Caco-2 (cell line): ENCODE measurements around the gene GALR3. TPM values are rescaled to one million over a fixed set of nuclear protein-coding genes. Genes with fewer than 3 reads are reported as not detected.

Source experiments
- Bru-seq: library from RNA; stranded (reverse); fragments of 400-500 nt; gene quantifications from one replicate; lab custom pipeline; 2021; lab: Mats Ljungman, UMichigan
- BruChase-seq, 2 experiments: library from RNA; stranded (reverse); fragments of 400-500 nt; gene quantifications; one replicate each; lab custom pipeline; 2021; lab: Mats Ljungman, UMichigan
- BruUV-seq: library from RNA; stranded (reverse); fragments of 400-500 nt; replicated peaks from 2 replicates; lab custom pipeline; 2021; lab: Mats Ljungman, UMichigan
- CTCF ChIA-PET: fragments of 300-600 bp; sonication (Branson Sonifier 250); formaldehyde crosslinking; loops from one replicate; lab custom pipeline; 2022; ENCODE audit warnings: antibody characterized with exemption; lab: Charles Lee
- POLR2A ChIA-PET: fragments of 300-600 bp; sonication (Branson Sonifier 250); formaldehyde crosslinking; loops from one replicate; lab custom pipeline; 2022; ENCODE audit warnings: antibody characterized with exemption; lab: Charles Lee
- DNase-seq, 2 experiments: peaks; one replicate each; pipeline versions ENCODE4 v3.0.0 to v3.0.0-alpha.2; 2020 to 2022
- H3K27me3 ChIP-seq: replicated peaks from 2 replicates; pipeline ENCODE4 v1.6.0; 2011; ENCODE audit warnings: low read length; ENCODE audit not compliant: control insufficient read depth, insufficient read depth
- H3K36me3 ChIP-seq: 2 replicates; pipeline ENCODE4 v1.5.1; 2011; ENCODE audit warnings: low read length; ENCODE audit not compliant: control insufficient read depth, insufficient read depth
- H3K4me1 ChIP-seq: fragments of 250-450 bp; sonication (Bioruptor Pico); 2 replicates; pipeline ENCODE4 v1.5.1; 2020; ENCODE audit warnings: mild to moderate bottlenecking
- H3K4me3 ChIP-seq: 2 replicates; pipeline ENCODE4 v1.5.1; 2011; ENCODE audit warnings: low read depth, mild to moderate bottlenecking, control low read depth, low read length
- H3K9me3 ChIP-seq: fragments of 250-450 bp; sonication (Bioruptor Pico); 2 replicates; pipeline ENCODE4 v1.5.1; 2020; ENCODE audit warnings: mild to moderate bottlenecking, moderate library complexity
- H3K27ac Mint-ChIP-seq: one replicate; pipeline ENCODE4 v1.8.0; 2022; ENCODE audit warnings: mixed read lengths; ENCODE audit not compliant: unreplicated experiment
- H3K27me3 Mint-ChIP-seq: one replicate; pipeline ENCODE4 v1.8.0; 2022; ENCODE audit warnings: mixed read lengths; ENCODE audit not compliant: insufficient read depth, unreplicated experiment
- H3K36me3 Mint-ChIP-seq: one replicate; pipeline ENCODE4 v1.8.0; 2022; ENCODE audit warnings: mild to moderate bottlenecking, mixed read lengths; ENCODE audit not compliant: insufficient read depth, unreplicated experiment
- H3K4me1 Mint-ChIP-seq: one replicate; pipeline ENCODE4 v1.8.0; 2022; ENCODE audit warnings: low read depth, mixed read lengths; ENCODE audit not compliant: unreplicated experiment
- H3K4me3 Mint-ChIP-seq: one replicate; pipeline ENCODE4 v1.8.0; 2022; ENCODE audit warnings: mild to moderate bottlenecking, moderate library complexity, mixed read lengths; ENCODE audit not compliant: unreplicated experiment
- H3K9me3 Mint-ChIP-seq: one replicate; pipeline ENCODE4 v1.8.0; 2022; ENCODE audit warnings: mixed read lengths; ENCODE audit not compliant: unreplicated experiment
- CTCF ChIP-seq, 2 experiments: fragments of 200-600 bp in 1 of 2; IDR thresholded peaks; 1 replicate in 1 of 2; 2 replicates in 1 of 2; pipeline versions ENCODE4 v1.5.1 to v1.8.0; 2011 to 2022; ENCODE audit warnings: antibody characterized with exemption in 1 of 2, control low read depth in 1 of 2, inconsistent platforms in 1 of 2, low read depth in 1 of 2, low read length in 1 of 2, mild to moderate bottlenecking in 1 of 2, moderate library complexity in 1 of 2; ENCODE audit not compliant: insufficient read depth in 1 of 2, severe bottlenecking in 1 of 2, unreplicated experiment in 1 of 2
- intact Hi-C: fragments of 100-400 bp; cut with micrococcal nuclease; formaldehyde crosslinking; loops from one replicate; pipeline ENCODE4 v1.10.0; 2022; ENCODE audit not compliant: unreplicated experiment
- long read RNA-seq: library from polyadenylated mRNA; stranded (forward); transcript quantifications from one replicate; pipeline ENCODE4 v2.0.0, GENCODE V29; 2022
- total RNA-seq: library from RNA; stranded (reverse); gene quantifications from 2 replicates; pipeline ENCODE4 v1.2.3, GENCODE V29; 2022

GALR3 gene
- total RNA-seq (0.27 TPM in 1 of 2 replicates, not detected in the other), Bru-seq, nascent RNA (percentile 17 among the genes with signal in this experiment), BruChase-seq, experiment 1, labeled RNA remaining after a 2-hour chase (percentile 34 among the genes with signal in this experiment), BruChase-seq, experiment 2, labeled RNA remaining after a 6-hour chase (percentile 39 among the genes with signal in this experiment)
- long read RNA-seq: 0 reads

- H3K4me1 Mint-ChIP-seq: peaks cover 12% of the 10 kb centered on the region
- no peaks in the 10 kb centered on the region for H3K27me3 Mint-ChIP-seq
- Histone ChIP-seq H3K36me3 (no peaks in the 10 kb centered on the region), H3K27me3 (no peaks in the 10 kb centered on the region), H3K4me3 (no peak within 1 kb of the TSS), H3K9me3 (no peaks in the 10 kb centered on the region), H3K4me1 (0 out of 2 replicates have a peak, but pooled peaks cover 4% of the 10 kb centered on the region)
- TF ChIP-seq CTCF (IDR thresholded peaks at IDR 0.05; ENCODE audit: insufficient read depth in 1 of 2, low read depth in 1 of 2, low read length in 1 of 2, severe bottlenecking in 1 of 2, unreplicated experiment in 1 of 2): no peak
- no peak within 1 kb of the TSS for H3K27ac Mint-ChIP-seq
- H3K4me3 Mint-ChIP-seq: no peak within 1 kb of the TSS
- peaks cover 14% of the 10 kb centered on the region for H3K36me3 Mint-ChIP-seq
- ChIA-PET CTCF (interaction anchor here (0.9 kb wide), 1 partner anchor 40 kb away, joined by 6 read pairs; no protein-coding TSS in a partner anchor), POLR2A (no interaction called here)
- no TSS peak for BruUV-seq
- DNase-seq: no peak
- no peaks in the 10 kb centered on the region for H3K9me3 Mint-ChIP-seq
- intact Hi-C loops: no loop called here
Observed at GRCh38 chr22:37823134-37823985, at the start of gene GALR3. TSS of gene GALR3 (plus strand) at chr22:37823382. CDS start at chr22:37823407, 25 bp downstream.

GRCh38 chr22:37774728-37775127 is 48.5 kb upstream of the GALR3 start:
- H3K36me3 ChIP-seq: 0 out of 2 replicates have a peak, but pooled peaks cover 1% of the 10 kb centered on the region
- Mint-ChIP-seq H3K36me3 (peaks cover 24% of the 10 kb centered on the region), H3K4me3 (no peak overlapping the region), H3K27me3 (no peaks in the 10 kb centered on the region), H3K4me1 (peaks cover 9% of the 10 kb centered on the region), H3K9me3 (no peaks in the 10 kb centered on the region), H3K27ac (peak overlapping the region; percentile 46)
- H3K27me3 ChIP-seq: no peaks in the 10 kb centered on the region
- intact Hi-C loops: no loop called here
- CTCF ChIA-PET: no interaction called here
- no peaks in the 10 kb centered on the region for H3K9me3 ChIP-seq
- BruUV-seq: no TSS peak
- no peak overlapping the region for H3K4me3 ChIP-seq
- TF ChIP-seq CTCF (IDR thresholded peaks at IDR 0.05; ENCODE audit: insufficient read depth in 1 of 2, low read depth in 1 of 2, low read length in 1 of 2, severe bottlenecking in 1 of 2, unreplicated experiment in 1 of 2): no peak
- POLR2A ChIA-PET: no interaction called here
- H3K4me1 ChIP-seq: 0 out of 2 replicates have a peak, but pooled peaks cover 6% of the 10 kb centered on the region
- no peak for DNase-seq
